ENCODE measurements around the gene OR6C70. TPM values are rescaled to one million over a fixed set of nuclear protein-coding genes. Genes with fewer than 3 reads are reported as not detected.
"Not testable (repeated sequence)": the region's sequence is repeated elsewhere in the genome, so short reads cannot be mapped to it uniquely, and the experiment has no call there.

The OR6C70 gene
- total and polyA plus RNA-seq, 9 of the 15 experiments (the other 6 are each of a cell fraction or from before 2014, with no cell fraction given) = not detected

DNA sequence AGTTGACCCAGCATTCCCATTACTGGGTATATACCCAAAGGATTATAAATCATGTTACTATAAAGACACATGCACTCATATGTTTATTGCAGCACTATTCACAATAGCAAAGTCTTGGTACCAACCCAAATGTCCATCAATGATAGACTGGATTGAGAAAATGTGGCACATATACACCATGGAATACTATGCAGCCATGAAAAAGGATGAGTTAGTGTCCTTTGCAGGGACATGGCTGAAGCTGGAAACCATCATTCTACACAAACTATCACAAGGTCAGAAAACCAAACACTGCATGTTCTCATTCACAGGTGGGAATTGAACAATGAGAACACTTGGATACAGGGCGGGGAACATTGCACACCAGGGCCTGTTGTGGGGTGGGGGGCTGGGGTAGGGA is 5.0 kb downstream of the OR6C70 start:
- FAIRE-seq, POLR2A ChIA-PET: not testable (repeated sequence)

DNA sequence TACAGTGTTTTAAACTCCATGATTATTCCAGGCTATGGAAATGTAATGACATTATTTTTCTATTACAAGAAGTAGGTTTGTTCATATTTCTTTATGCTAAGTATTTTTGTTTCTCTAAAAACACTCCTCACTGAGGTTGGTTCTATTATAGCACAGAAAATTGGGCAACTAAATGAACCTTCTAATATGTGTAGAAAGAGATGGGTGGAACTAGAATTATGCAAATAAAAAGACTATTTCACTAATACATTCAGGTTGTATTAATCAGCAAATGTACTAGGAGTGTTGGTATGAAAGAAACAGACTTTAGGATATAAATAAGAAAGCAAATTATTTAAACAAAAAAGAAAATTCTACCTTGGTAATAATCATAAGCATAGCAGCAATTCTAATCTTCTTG is 21.1 kb downstream of the OR6C70 start:
- ATAC-seq (no peak), DNase-seq (ENCODE audit: extremely low read depth in 1 of 4, low spot score in 3 of 4) (no peak), FAIRE-seq (no peak)
- Histone ChIP-seq H3K9me3 (replicated peaks; ENCODE audit: control insufficient read depth, insufficient read depth, low read depth, low read length) (no peaks in the 10 kb centered on the region), H2AFZ (ENCODE audit: low read depth, low read length) (no peak overlapping the region), H3K4me2 (ENCODE audit: insufficient read depth, low read length) (no peak overlapping the region), H3K4me1 (replicated peaks in 1 of 2; ENCODE audit: control insufficient read depth in 2 of 2, insufficient read depth in 2 of 2, low read length in 2 of 2) (no peaks in the 10 kb centered on the region), H3K36me3 (ENCODE audit: control insufficient read depth, insufficient read depth, low read length) (no peaks in the 10 kb centered on the region), H4K20me1 (replicated peaks; ENCODE audit: control insufficient read depth, insufficient read depth, low read length) (no peaks in the 10 kb centered on the region), H3K27me3 (ENCODE audit: control insufficient read depth in 2 of 2, insufficient read depth in 2 of 2, low read length in 2 of 2) (no peaks in the 10 kb centered on the region), H3K4me3 (no peak overlapping the region), H3K27ac (ENCODE audit: extremely low read depth, low read depth, low read length) (no peak overlapping the region), H3K9ac (ENCODE audit: insufficient read depth in 1 of 2, low read depth in 2 of 2, low read length in 2 of 2) (no peak overlapping the region), H3K79me2 (ENCODE audit: control insufficient read depth, insufficient read depth, low read length) (no peaks in the 10 kb centered on the region), H3K9me1 (ENCODE audit: control insufficient read depth, insufficient read depth, low read length) (no peaks in the 10 kb centered on the region)
- intact Hi-C loops (cut with micrococcal nuclease) (loop anchor here (10.0 kb wide), 1 partner anchor 264 kb away; no protein-coding TSS in a partner anchor), in situ Hi-C loops (cut with MboI) (no loop called here)
- POLR2A ChIA-PET = interaction anchor here (0.6 kb wide), 1 partner anchor 43 kb away, joined by 3 read pairs; no protein-coding TSS in a partner anchor
- TF ChIP-seq, protein P1, sequence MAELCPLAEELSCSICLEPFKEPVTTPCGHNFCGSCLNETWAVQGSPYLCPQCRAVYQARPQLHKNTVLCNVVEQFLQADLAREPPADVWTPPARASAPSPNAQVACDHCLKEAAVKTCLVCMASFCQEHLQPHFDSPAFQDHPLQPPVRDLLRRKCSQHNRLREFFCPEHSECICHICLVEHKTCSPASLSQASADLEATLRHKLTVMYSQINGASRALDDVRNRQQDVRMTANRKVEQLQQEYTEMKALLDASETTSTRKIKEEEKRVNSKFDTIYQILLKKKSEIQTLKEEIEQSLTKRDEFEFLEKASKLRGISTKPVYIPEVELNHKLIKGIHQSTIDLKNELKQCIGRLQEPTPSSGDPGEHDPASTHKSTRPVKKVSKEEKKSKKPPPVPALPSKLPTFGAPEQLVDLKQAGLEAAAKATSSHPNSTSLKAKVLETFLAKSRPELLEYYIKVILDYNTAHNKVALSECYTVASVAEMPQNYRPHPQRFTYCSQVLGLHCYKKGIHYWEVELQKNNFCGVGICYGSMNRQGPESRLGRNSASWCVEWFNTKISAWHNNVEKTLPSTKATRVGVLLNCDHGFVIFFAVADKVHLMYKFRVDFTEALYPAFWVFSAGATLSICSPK (IDR thresholded peaks at IDR 0.05; ENCODE audit: borderline replicate concordance) = no peak
- no peak for TF ChIP-seq LEF1 (IDR thresholded peaks at IDR 0.05)
- BruUV-seq (replicated peaks) = no TSS peak
- CTCF ChIA-PET (ENCODE audit: low intra/inter-chr PET ratio) = no interaction called here

More for the DNA sequence above, 5.0 kb downstream of the OR6C70 start:
- BruUV-seq (replicated peaks); H3K4me2 ChIP-seq (ENCODE audit: insufficient read depth, low read length); CTCF ChIA-PET (ENCODE audit: low intra/inter-chr PET ratio); intact Hi-C loops (cut with micrococcal nuclease); H3K79me2 ChIP-seq (ENCODE audit: control insufficient read depth, insufficient read depth, low read length); ATAC-seq; H2AFZ ChIP-seq (ENCODE audit: low read depth, low read length); H3K9ac ChIP-seq (ENCODE audit: insufficient read depth in 1 of 2, low read depth in 2 of 2, low read length in 2 of 2); H3K27ac ChIP-seq (ENCODE audit: extremely low read depth, low read depth, low read length); H3K36me3 ChIP-seq (ENCODE audit: control insufficient read depth, insufficient read depth, low read length); H3K27me3 ChIP-seq (ENCODE audit: control insufficient read depth in 2 of 2, insufficient read depth in 2 of 2, low read length in 2 of 2); H3K9me3 ChIP-seq (replicated peaks; ENCODE audit: control insufficient read depth, insufficient read depth, low read depth, low read length); H3K4me1 ChIP-seq (replicated peaks in 1 of 2; ENCODE audit: control insufficient read depth in 2 of 2, insufficient read depth in 2 of 2, low read length in 2 of 2); DNase-seq (ENCODE audit: extremely low read depth in 1 of 4, low spot score in 3 of 4); H3K9me1 ChIP-seq (ENCODE audit: control insufficient read depth, insufficient read depth, low read length); H3K4me3 ChIP-seq; in situ Hi-C loops (cut with MboI); H4K20me1 ChIP-seq (replicated peaks; ENCODE audit: control insufficient read depth, insufficient read depth, low read length): not testable (repeated sequence)
- 22% methylated on average over 1 of the region's 1 CpG for WGBS (ENCODE audit: insufficient coverage, low coverage, missing lambda C conversion rate)
- peak; percentile 66 for TF ChIP-seq RBM25 (IDR thresholded peaks at IDR 0.05; ENCODE audit: low read depth, low read length, severe bottlenecking)
- peak; percentile 95 for TF ChIP-seq ZNF146 (CRISPR knock-in tag; IDR thresholded peaks at IDR 0.05; ENCODE audit: unreplicated experiment)

All from K562 (cell line).